GM12872 (cell line): ENCODE measurements around the gene MGAT4B.

Experiments
- TF ChIP-seq, protein P1 (sequence below): IDR thresholded peaks from 3 replicates; pipeline ENCODE4 v1.5.1; 2011; ENCODE audit warnings: low read depth, mild to moderate bottlenecking, low read length, moderate library complexity; ENCODE audit not compliant: insufficient read depth

The MGAT4B gene

GRCh38 chr5:179788193-179788854 is 18.3 kb downstream of the MGAT4B start:
- TF ChIP-seq, protein P1, sequence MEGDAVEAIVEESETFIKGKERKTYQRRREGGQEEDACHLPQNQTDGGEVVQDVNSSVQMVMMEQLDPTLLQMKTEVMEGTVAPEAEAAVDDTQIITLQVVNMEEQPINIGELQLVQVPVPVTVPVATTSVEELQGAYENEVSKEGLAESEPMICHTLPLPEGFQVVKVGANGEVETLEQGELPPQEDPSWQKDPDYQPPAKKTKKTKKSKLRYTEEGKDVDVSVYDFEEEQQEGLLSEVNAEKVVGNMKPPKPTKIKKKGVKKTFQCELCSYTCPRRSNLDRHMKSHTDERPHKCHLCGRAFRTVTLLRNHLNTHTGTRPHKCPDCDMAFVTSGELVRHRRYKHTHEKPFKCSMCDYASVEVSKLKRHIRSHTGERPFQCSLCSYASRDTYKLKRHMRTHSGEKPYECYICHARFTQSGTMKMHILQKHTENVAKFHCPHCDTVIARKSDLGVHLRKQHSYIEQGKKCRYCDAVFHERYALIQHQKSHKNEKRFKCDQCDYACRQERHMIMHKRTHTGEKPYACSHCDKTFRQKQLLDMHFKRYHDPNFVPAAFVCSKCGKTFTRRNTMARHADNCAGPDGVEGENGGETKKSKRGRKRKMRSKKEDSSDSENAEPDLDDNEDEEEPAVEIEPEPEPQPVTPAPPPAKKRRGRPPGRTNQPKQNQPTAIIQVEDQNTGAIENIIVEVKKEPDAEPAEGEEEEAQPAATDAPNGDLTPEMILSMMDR: no peak

DNA sequence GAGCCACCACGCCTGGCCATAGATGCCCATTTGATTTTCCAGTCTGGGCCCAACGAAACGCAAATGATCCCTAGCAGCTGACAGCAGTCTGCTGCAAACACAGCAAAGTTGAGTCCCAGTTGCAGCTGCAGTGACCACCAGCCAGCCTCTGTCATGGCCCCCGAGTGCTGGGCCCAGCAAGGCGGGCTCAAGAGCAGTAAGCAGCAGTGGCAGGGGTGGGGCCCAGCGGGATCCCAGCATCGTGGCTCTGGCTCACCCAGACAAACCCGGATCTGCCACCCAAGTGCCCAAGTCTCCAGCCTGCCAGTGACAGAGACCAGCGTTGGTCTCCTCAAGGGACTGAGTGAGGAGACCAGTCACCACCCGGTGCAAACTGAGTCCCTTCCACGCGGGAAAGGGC is 19.8 kb downstream of the MGAT4B start:
- TF ChIP-seq, protein P1: no peak

GRCh38 chr5:179783128-179783527 is 23.5 kb downstream of the MGAT4B start:
- TF ChIP-seq, protein P1: no peak

- TF ChIP-seq, protein P1: no peak
Measured at GRCh38 chr5:179781846-179782245, 24.8 kb downstream of the MGAT4B start.

DNA sequence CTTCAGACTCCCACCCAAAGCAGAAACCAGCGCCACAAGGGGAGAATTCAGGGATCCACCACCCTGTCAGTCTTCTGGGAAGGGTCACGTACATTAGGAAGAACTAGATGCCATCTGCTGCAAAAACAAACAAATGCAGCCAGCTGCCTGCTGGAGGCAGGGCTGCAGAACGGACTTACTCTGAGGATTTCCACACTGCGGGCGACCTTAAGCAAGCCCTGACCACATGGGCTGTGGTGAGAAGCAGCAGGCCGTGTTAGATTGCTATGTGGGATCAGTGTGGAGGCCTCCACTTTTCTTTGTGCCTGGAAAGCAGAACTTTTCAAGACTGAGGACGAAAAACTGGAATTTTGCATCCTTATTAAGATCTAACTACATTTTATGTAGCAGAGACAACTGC is 26.3 kb downstream of the MGAT4B start:
- TF ChIP-seq, protein P1: no peak

DNA sequence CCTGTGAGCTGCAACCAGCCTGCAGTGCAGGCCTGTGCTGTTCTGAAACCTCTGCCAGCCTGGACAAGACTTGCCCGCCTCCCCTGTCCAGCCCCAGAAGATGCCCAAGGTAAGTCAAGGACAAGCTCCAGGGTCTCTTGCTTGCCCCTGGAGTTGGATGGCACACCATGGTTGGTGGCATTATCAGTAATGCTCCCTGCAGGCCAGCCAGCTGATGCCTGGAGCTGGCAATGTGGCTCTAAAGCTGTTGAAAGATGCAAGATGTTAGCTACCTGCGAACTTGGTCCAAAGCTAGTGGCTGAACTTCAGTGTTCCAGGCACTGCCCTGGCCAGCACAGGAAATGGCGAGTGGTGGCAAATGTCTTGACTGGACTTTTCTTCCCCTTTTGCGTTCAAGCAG is 26.8 kb downstream of the MGAT4B start:
- TF ChIP-seq, protein P1: no peak

- TF ChIP-seq, protein P1: no peak
Measured at GRCh38 chr5:179778591-179778990, 28.1 kb downstream of the MGAT4B start.
